ENCODE results near the gene CBS.
"Not testable (repeated sequence)": the region's sequence is repeated elsewhere in the genome, so short reads cannot be mapped to it uniquely, and the experiment has no call there.

CBS gene

GRCh38 chr21:43076023-43076637 is 495 bp upstream of the CBS start:
- H4K12ac ChIP-seq (ENCODE audit: low read depth, low read length); H3K18ac ChIP-seq (ENCODE audit: low read length); H3K79me2 ChIP-seq (ENCODE audit: control insufficient read depth, insufficient read depth, low read length, poor library complexity); H3K14ac ChIP-seq (ENCODE audit: low read length); H2AK5ac ChIP-seq (ENCODE audit: low read length); DNase-seq; H2BK120ac ChIP-seq (ENCODE audit: insufficient read depth, low read length, poor library complexity); H3K27me3 ChIP-seq (ENCODE audit: insufficient read depth, low read length); H4K91ac ChIP-seq (ENCODE audit: low read depth, low read length); H2AFZ ChIP-seq (ENCODE audit: insufficient read depth, low read length, poor library complexity); H3K4me3 ChIP-seq (ENCODE audit: low read depth, low read length); H3K79me1 ChIP-seq (ENCODE audit: low read length); H3K23ac ChIP-seq (ENCODE audit: low read length); H3K4ac ChIP-seq (ENCODE audit: low read depth, low read length); H4K8ac ChIP-seq (ENCODE audit: low read depth, low read length); H2BK5ac ChIP-seq (ENCODE audit: low read depth, low read length, poor library complexity); H3K36me3 ChIP-seq (ENCODE audit: control insufficient read depth in 1 of 2, insufficient read depth in 2 of 2, low read length in 2 of 2); H3K4me1 ChIP-seq (ENCODE audit: control insufficient read depth in 1 of 2, insufficient read depth in 2 of 2, low read length in 2 of 2); H3K9me3 ChIP-seq (ENCODE audit: insufficient read depth, low read depth, low read length); H3K9ac ChIP-seq (ENCODE audit: low read length); H2BK12ac ChIP-seq (ENCODE audit: low read length); H3K4me2 ChIP-seq (ENCODE audit: low read length); H3K27ac ChIP-seq (ENCODE audit: low read depth, low read length): not testable (repeated sequence)
- WGBS (ENCODE audit: extremely low coverage, insufficient coverage, insufficient read length), result no CpG with 5 or more reads among the region's 77 CpGs

- H2BK120ac ChIP-seq (ENCODE audit: insufficient read depth, low read length, poor library complexity); H3K79me2 ChIP-seq (ENCODE audit: control insufficient read depth, insufficient read depth, low read length, poor library complexity); H3K27me3 ChIP-seq (ENCODE audit: insufficient read depth, low read length); H3K4me2 ChIP-seq (ENCODE audit: low read length); H2AK5ac ChIP-seq (ENCODE audit: low read length); H3K23ac ChIP-seq (ENCODE audit: low read length); H3K18ac ChIP-seq (ENCODE audit: low read length); H4K8ac ChIP-seq (ENCODE audit: low read depth, low read length); H4K12ac ChIP-seq (ENCODE audit: low read depth, low read length); H3K4me3 ChIP-seq (ENCODE audit: low read depth, low read length); DNase-seq; H3K9ac ChIP-seq (ENCODE audit: low read length); H3K27ac ChIP-seq (ENCODE audit: low read depth, low read length); H3K36me3 ChIP-seq (ENCODE audit: control insufficient read depth in 1 of 2, insufficient read depth in 2 of 2, low read length in 2 of 2); H3K9me3 ChIP-seq (ENCODE audit: insufficient read depth, low read depth, low read length); H2BK12ac ChIP-seq (ENCODE audit: low read length); H3K4ac ChIP-seq (ENCODE audit: low read depth, low read length); H3K14ac ChIP-seq (ENCODE audit: low read length); H3K4me1 ChIP-seq (ENCODE audit: control insufficient read depth in 1 of 2, insufficient read depth in 2 of 2, low read length in 2 of 2); H2BK5ac ChIP-seq (ENCODE audit: low read depth, low read length, poor library complexity); H2AFZ ChIP-seq (ENCODE audit: insufficient read depth, low read length, poor library complexity); H3K79me1 ChIP-seq (ENCODE audit: low read length); H4K91ac ChIP-seq (ENCODE audit: low read depth, low read length): not testable (repeated sequence)
- no CpG with 5 or more reads among the region's 74 CpGs for WGBS (ENCODE audit: extremely low coverage, insufficient coverage, insufficient read length)
These were observed 1.1 kb downstream of the CBS start for GRCh38 chr21:43074401-43075169.

DNA sequence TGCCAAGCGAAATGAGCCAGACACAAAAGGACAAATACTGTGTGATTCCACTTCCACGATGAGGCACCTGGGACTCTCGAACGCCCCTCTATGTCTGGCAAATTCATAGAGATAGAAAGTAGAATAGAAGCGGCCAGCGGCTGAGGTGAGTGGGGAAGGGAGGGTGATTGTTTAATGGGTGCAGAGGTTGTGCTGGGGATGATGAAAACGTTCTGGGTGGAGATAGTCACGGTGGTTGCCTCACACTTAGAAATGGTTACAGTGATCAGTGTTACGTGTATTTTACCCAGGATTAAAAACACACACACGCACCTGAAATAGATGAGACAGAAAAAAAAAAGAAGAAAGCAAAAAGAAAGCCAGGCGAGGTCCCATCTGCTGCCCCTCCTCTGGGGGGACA is 2.9 kb downstream of the CBS start:
- not testable (repeated sequence) for H4K12ac ChIP-seq (ENCODE audit: low read depth, low read length); H4K8ac ChIP-seq (ENCODE audit: low read depth, low read length); H3K27me3 ChIP-seq (ENCODE audit: insufficient read depth, low read length); H4K91ac ChIP-seq (ENCODE audit: low read depth, low read length); H3K79me1 ChIP-seq (ENCODE audit: low read length); DNase-seq; H3K9me3 ChIP-seq (ENCODE audit: insufficient read depth, low read depth, low read length); H2BK120ac ChIP-seq (ENCODE audit: insufficient read depth, low read length, poor library complexity); H3K36me3 ChIP-seq (ENCODE audit: control insufficient read depth in 1 of 2, insufficient read depth in 2 of 2, low read length in 2 of 2); H3K4ac ChIP-seq (ENCODE audit: low read depth, low read length); H3K27ac ChIP-seq (ENCODE audit: low read depth, low read length); H2BK12ac ChIP-seq (ENCODE audit: low read length); H3K4me1 ChIP-seq (ENCODE audit: control insufficient read depth in 1 of 2, insufficient read depth in 2 of 2, low read length in 2 of 2); H3K18ac ChIP-seq (ENCODE audit: low read length); H2AK5ac ChIP-seq (ENCODE audit: low read length); H3K4me2 ChIP-seq (ENCODE audit: low read length); H3K9ac ChIP-seq (ENCODE audit: low read length); H2AFZ ChIP-seq (ENCODE audit: insufficient read depth, low read length, poor library complexity); H3K4me3 ChIP-seq (ENCODE audit: low read depth, low read length); H3K23ac ChIP-seq (ENCODE audit: low read length); H3K79me2 ChIP-seq (ENCODE audit: control insufficient read depth, insufficient read depth, low read length, poor library complexity); H3K14ac ChIP-seq (ENCODE audit: low read length); H2BK5ac ChIP-seq (ENCODE audit: low read depth, low read length, poor library complexity)
- no CpG with 5 or more reads among the region's 11 CpGs for WGBS (ENCODE audit: extremely low coverage, insufficient coverage, insufficient read length)

- not testable (repeated sequence) for H3K14ac ChIP-seq (ENCODE audit: low read length); H3K27ac ChIP-seq (ENCODE audit: low read depth, low read length); H4K12ac ChIP-seq (ENCODE audit: low read depth, low read length); H4K91ac ChIP-seq (ENCODE audit: low read depth, low read length); H4K8ac ChIP-seq (ENCODE audit: low read depth, low read length); H3K23ac ChIP-seq (ENCODE audit: low read length); H3K79me1 ChIP-seq (ENCODE audit: low read length); H3K27me3 ChIP-seq (ENCODE audit: insufficient read depth, low read length); H3K4me2 ChIP-seq (ENCODE audit: low read length); H3K36me3 ChIP-seq (ENCODE audit: control insufficient read depth in 1 of 2, insufficient read depth in 2 of 2, low read length in 2 of 2); H3K4ac ChIP-seq (ENCODE audit: low read depth, low read length); H2BK120ac ChIP-seq (ENCODE audit: insufficient read depth, low read length, poor library complexity); H2BK5ac ChIP-seq (ENCODE audit: low read depth, low read length, poor library complexity); H3K4me1 ChIP-seq (ENCODE audit: control insufficient read depth in 1 of 2, insufficient read depth in 2 of 2, low read length in 2 of 2); H2BK12ac ChIP-seq (ENCODE audit: low read length); DNase-seq; H3K9me3 ChIP-seq (ENCODE audit: insufficient read depth, low read depth, low read length); H3K4me3 ChIP-seq (ENCODE audit: low read depth, low read length); H3K9ac ChIP-seq (ENCODE audit: low read length); H3K18ac ChIP-seq (ENCODE audit: low read length); H2AFZ ChIP-seq (ENCODE audit: insufficient read depth, low read length, poor library complexity); H2AK5ac ChIP-seq (ENCODE audit: low read length); H3K79me2 ChIP-seq (ENCODE audit: control insufficient read depth, insufficient read depth, low read length, poor library complexity)
- WGBS (ENCODE audit: extremely low coverage, insufficient coverage, insufficient read length), result no CpG with 5 or more reads among the region's 10 CpGs
These were observed 6.0 kb downstream of the CBS start for GRCh38 chr21:43069682-43070081.

Data from trophoblast cell (in vitro differentiated cells and primary cell).